HG03457 (cell line): ENCODE measurements around the gene NALCN.

ENCODE experiments used
- ATAC-seq: cut with Tn5 transposase; IDR thresholded peaks from one replicate; pipeline ENCODE4 v1.9.1; 2021; ENCODE audit warnings: moderate number of reproducible peaks; ENCODE audit not compliant: unreplicated experiment

Gene NALCN

DNA sequence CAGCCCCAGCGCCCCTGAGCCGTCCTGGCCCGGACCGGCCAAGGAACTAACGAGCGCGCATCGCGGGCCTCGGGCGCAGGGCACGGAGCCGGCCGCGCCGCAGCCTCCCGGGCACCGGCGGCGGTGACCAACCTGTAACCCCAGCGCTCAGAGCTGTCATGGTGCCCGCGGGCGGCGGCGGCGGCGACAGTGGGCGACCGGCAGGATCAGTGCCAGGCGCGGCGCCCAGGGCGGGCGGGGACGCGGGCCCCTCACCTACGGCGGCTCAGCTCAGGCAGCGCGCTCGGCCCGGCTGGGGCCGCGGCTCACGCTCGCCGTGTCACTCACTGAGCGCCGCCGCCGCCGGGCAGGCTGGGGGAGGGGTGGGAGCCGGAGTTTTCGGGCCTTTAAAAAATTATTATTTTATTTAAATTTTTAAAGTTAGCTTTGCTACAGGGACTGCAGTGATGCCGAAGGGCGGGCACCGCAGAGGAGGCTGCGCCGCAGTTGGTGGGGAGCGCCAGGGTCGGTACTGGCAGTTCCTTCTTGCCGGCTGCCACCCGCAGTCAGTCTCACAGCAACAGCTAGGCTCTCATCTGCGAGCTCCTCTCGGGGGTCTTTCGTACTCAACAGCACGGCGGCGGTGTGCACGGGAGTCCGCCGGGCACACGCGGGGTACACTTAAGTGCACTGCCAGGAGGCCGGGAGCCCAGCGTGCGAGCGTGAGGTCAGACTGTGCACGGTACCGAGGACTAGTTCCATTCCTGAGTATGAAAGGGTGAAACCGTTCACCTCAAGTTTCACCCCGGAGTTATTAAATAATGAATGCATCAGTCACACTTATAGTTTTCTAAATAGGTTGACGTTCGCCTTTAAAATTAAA is at the start of gene NALCN:
Gene NALCN (minus strand): TSS at position 328 of the 862 bp plus-strand sequence. CDS start 17,382 bp downstream, outside the sequence.
- no peak for ATAC-seq

GRCh38 chr13:101465877-101466276 is 49.6 kb upstream of the NALCN start:
- ATAC-seq = no peak

GRCh38 chr13:101457176-101457575 is 40.9 kb upstream of the NALCN start:
- no peak for ATAC-seq

DNA sequence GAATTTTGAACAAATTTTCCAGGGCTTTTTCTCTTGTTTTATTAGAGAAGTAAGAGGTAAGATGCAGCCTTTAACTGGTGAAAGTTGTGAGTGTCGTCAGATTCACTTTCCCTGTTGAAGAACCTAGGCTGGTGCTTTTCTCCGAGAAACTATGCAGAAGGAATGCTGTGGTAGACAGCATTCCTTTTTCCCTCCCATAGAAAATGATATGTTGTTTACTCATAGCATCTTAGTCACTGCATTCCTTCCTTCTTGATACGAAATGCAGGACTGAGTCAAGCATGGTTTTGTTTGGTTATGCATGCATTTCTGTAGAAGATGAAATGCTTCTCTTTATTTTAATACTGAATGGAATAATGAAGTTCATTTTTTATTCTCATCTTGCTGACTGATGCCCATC is 39.6 kb upstream of the NALCN start:
- ATAC-seq = no peak

DNA sequence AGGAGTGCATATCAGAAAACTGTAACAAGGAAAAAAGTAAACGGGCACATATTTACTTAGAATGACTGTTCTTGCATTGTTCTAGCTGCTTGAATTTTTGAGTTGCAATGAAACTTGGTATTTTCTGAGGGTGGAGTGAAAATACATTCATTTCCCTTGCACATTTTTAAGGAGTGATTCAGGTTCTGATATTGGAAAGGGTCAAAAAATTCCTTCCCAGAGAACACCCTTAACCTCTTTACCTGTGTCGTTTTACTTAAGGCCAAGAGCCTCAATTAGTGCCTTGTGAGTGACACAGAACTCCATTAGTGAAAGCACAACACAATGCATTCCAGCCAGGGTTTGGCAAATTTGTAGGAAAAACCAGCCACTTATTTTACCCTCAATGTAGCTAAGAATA is 38.5 kb upstream of the NALCN start:
- no peak for ATAC-seq

DNA sequence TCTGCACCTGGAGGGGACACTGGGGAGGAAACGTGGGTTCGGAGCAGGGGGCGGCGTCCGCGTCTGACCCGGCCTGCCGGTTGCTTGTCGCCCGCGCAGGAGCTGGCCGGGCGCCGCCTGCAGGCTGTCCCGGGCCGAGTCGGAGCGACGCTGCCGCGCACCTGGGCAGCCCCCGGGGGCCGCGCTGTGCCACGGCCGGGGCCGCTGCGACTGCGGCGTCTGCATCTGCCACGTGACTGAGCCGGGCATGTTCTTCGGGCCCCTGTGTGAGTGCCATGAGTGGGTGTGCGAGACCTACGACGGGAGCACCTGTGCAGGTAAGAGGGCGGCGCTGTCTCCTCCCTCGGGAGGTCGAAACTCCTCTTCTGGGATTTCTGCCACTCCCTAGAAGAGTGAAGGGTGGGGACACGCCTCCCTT is 37.5 kb upstream of the NALCN start:
- no peak for ATAC-seq

- ATAC-seq = no peak
These were observed 36.5 kb upstream of the NALCN start, which contains the start of gene ITGBL1 for GRCh38 chr13:101452519-101453485. TSS of gene ITGBL1 (plus strand) at chr13:101452675. CDS start at chr13:101452834, 159 bp downstream.

- no peak for ATAC-seq
These were observed 35.3 kb upstream of the NALCN start for GRCh38 chr13:101451641-101452040.

DNA sequence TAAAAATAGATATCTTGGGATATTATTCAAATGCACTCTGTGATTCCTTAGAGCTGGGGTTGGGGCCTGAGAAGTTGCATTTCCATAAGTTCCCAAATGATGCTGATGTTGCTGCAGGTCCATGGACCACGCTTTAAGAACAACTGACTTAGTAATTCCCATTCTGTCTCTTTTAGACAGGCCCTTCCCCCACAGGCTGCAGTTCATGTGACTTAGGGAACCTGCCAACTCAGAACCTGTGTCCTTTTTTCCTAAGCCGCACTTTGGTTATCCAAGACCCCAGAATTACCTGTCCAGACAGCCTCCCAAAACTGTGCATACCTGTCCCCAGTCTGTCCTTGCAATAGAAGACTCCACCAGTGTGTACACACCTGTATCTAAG is 34.4 kb upstream of the NALCN start:
- no peak for ATAC-seq

- no peak for ATAC-seq
These were observed 33.8 kb upstream of the NALCN start for GRCh38 chr13:101449790-101450748.

GRCh38 chr13:101447852-101448251 is 31.5 kb upstream of the NALCN start:
- no peak for ATAC-seq

GRCh38 chr13:101434486-101434885 is 18.2 kb upstream of the NALCN start:
- ATAC-seq = no peak

DNA sequence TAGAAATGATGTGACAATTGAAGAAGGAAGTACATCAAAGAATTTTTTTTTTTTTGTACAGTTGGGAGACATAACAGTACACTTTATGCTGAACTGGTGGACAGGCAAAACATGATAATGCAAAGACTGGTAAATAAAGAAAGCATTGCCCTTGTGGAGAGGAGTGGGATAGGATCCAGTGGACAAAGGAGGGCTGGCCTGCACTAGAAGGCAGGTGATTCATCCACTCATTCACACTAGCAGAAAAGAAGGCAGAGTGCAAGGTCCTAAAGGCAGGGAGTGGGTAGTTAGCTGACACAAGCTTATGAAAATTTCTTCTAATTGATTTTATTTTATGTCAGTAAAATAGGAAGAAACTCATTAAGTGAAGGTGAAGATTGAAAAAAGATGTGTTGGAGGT is 17.6 kb upstream of the NALCN start:
- ATAC-seq = no peak

DNA sequence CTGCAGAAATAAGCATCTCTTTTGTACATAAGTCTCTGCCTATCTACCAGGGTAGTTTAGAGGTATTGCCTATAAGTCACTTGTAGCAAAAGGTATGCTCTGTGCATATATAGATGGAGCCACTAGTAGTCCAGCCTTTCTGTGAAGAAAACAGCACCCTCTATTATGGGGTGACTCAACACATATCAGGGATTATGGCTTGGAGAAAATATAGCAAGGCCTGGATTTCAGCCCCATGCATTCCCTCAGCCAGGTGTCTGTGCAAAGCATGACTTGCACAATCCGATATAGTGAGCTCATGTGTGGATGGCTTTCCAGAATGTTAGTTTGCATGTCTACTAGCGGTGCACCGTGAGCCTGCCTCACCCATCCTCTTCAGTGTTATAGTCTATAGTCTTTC is 13.4 kb upstream of the NALCN start:
- ATAC-seq = no peak

GRCh38 chr13:101425623-101426022 is 9.3 kb upstream of the NALCN start:
- no peak for ATAC-seq

DNA sequence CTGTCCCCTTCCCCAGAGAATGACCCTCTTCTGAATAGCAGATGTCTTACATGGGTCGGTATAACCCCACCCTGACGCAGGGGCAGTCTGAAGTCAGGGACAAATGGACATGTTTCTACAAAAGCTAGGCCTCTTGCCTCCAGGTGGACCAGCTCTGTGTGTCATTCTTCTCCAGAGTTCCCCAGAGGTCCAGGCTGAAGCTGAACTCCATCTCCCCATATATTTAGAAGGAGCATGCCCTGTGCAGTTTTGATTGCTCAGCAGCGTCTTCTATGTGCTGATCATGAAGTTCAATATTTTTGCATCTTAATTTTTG is 8.8 kb upstream of the NALCN start:
- no peak for ATAC-seq

DNA sequence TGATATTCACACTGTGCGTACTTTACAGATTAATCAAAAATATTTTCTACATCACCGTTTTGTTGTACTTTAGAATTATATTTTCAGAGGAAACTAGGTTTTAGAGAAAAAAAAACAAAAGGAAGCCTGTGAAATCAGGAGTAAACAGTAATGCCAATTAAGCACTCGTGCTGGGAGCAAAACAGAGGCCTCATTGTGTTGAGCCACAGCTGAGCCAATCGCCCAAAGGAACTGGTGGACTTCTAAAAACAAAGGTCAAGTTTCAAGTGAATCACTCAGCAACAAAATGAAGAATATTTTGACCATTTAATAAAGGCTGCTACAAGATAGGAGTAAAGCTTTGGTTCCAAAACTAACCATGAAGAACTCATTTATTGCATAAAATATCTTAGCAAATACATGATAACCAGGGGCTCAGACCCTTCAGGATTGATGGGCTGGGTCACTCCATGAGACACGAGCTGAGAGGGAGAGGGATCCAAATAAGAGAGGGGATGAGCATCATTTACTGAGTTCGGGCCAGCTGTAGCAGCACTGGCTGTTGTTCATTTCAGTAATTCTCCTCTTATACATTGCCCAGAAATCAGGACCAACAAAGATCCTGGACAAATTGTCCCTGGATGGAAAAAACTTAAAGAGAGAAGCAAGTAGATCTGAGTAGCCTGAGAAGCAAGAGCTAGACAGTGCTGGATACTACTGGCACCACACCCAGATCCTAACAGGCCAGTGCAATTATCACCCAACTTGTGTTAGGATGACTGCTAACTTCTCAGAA is 8.3 kb upstream of the NALCN start:
- no peak for ATAC-seq

DNA sequence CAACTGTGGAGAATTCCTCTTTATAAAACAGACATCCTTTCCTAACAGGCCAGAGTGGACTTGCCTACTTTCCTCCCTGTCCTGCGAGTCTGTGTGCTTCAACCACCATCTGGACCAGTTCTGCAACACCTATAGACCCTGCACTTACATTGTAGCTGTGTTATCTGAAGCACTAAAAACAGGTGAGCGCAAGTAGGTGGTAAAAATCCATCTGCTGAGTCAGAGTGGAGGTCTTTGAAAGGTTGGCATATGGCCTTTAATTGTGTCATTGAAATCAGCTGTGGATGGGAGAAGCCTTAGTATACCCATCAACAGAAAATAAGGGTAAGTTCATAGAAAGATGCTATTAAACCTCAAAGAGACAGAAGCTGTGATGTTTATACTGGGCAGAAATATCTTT is 7.6 kb upstream of the NALCN start:
- ATAC-seq = no peak

GRCh38 chr13:101417501-101417900 is 1.2 kb upstream of the NALCN start:
- ATAC-seq = no peak

DNA sequence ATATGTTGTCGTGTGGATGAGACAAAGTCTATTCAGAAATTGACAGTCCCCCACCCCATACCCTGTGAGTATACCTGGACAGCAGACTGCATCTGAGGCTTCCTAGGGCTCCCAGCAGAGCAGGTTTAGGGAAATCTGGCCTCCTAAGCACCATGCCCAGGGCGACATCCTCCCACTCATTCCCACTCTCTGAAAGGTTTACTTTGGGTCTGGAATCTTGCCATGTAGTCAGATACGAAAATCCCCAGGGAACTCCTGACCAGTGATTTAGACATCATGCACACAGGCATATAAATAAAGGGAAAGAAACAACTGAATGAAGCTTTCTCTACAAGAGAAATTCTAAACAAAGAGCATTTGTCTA is 717 bp upstream of the NALCN start:
- no peak for ATAC-seq
